WTC11 (cell line): ENCODE measurements around the gene CCNYL1. TPM values are rescaled to one million over a fixed set of nuclear protein-coding genes. Genes with fewer than 3 reads are reported as not detected.

Experiments
- ATAC-seq: fragments of 200-7000 bp; cut with Tn5 transposase; 2 replicates; pipeline ENCODE4 v1.10.0; 2021; ENCODE audit warnings: mild to moderate bottlenecking, moderate library complexity
- CTCF ChIA-PET: fragments of 300-600 bp; sonication (Branson Sonifier 250); formaldehyde crosslinking; loops from one replicate; lab custom pipeline; 2021; ENCODE audit warnings: antibody characterized with exemption; lab: Charles Lee
- POLR2A ChIA-PET: fragments of 350-600 bp; sonication (Branson Sonifier 250); formaldehyde crosslinking; loops from one replicate; lab custom pipeline; 2021; ENCODE audit warnings: antibody characterized with exemption; lab: Charles Lee
- DNase-seq: peaks from one replicate; pipeline ENCODE4 v3.0.0; 2021; ENCODE audit warnings: low spot score
- H3K27ac Mint-ChIP-seq: 2 replicates; pipeline ENCODE4 v1.8.0; 2021; ENCODE audit warnings: mixed read lengths
- H3K27me3 Mint-ChIP-seq: 2 replicates; pipeline ENCODE4 v1.8.0; 2021; ENCODE audit warnings: low read depth, mild to moderate bottlenecking, moderate library complexity, mixed read lengths
- H3K36me3 Mint-ChIP-seq: 2 replicates; pipeline ENCODE4 v1.8.0; 2021; ENCODE audit warnings: mixed read lengths
- H3K4me1 Mint-ChIP-seq: 2 replicates; pipeline ENCODE4 v1.8.0; 2022; ENCODE audit warnings: mixed read lengths
- H3K4me3 Mint-ChIP-seq: 2 replicates; pipeline ENCODE4 v1.8.0; 2021; ENCODE audit warnings: mild to moderate bottlenecking, moderate library complexity, mixed read lengths
- H3K9me3 Mint-ChIP-seq: 2 replicates; pipeline ENCODE4 v1.8.0; 2021; ENCODE audit warnings: mixed read lengths
- EMX1 ChIP-seq: fragments of 250-450 bp; sonication (Bioruptor Pico); IDR thresholded peaks from 2 replicates; pipeline ENCODE4 v1.8.0; 2021; ENCODE audit warnings: mild to moderate bottlenecking
- ETV6 ChIP-seq: sonication (generic); formaldehyde crosslinking; IDR thresholded peaks from 2 replicates; pipeline ENCODE4 v1.8.1; 2022; ENCODE audit warnings: mild to moderate bottlenecking, missing genetic modification reagents
- FOXP1 ChIP-seq: sonication (generic); formaldehyde crosslinking; IDR thresholded peaks from 2 replicates; pipeline ENCODE4 v1.8.0; 2022; ENCODE audit warnings: missing genetic modification reagents, mild to moderate bottlenecking, moderate library complexity, borderline replicate concordance
- GRHL2 ChIP-seq: fragments of 250-450 bp; sonication (Bioruptor Pico); IDR thresholded peaks from 2 replicates; pipeline ENCODE4 v1.8.0; 2022; ENCODE audit warnings: mild to moderate bottlenecking, moderate library complexity; ENCODE audit not compliant: insufficient replicate concordance, severe bottlenecking
- GTF2I ChIP-seq: fragments of 250-450 bp; sonication (Bioruptor Pico); conservative IDR thresholded peaks from 2 replicates; pipeline ENCODE4 v1.4.0; 2021; ENCODE audit warnings: mild to moderate bottlenecking
- JUN ChIP-seq: sonication (generic); formaldehyde crosslinking; IDR thresholded peaks from 2 replicates; pipeline ENCODE4 v1.8.0; 2023; ENCODE audit warnings: mild to moderate bottlenecking, missing genetic modification reagents
- MXD4 ChIP-seq: fragments of 250-450 bp; sonication (Bioruptor Pico); IDR thresholded peaks from 2 replicates; pipeline ENCODE4 v1.8.0; 2021; ENCODE audit warnings: mild to moderate bottlenecking, moderate library complexity, borderline replicate concordance
- OVOL2 ChIP-seq: fragments of 250-450 bp; sonication (Bioruptor Pico); IDR thresholded peaks from 2 replicates; pipeline ENCODE4 v1.9.0; 2021; ENCODE audit warnings: mild to moderate bottlenecking, borderline replicate concordance
- ZNF121 ChIP-seq: sonication (generic); formaldehyde crosslinking; IDR thresholded peaks from 2 replicates; pipeline ENCODE4 v1.8.0; 2023; ENCODE audit warnings: missing genetic modification reagents
- total RNA-seq: library from RNA; stranded (reverse); gene quantifications from 3 replicates; pipeline ENCODE4 v1.2.3, GENCODE V29; 2021
- TF ChIP-seq, protein P1 (sequence below): sonication (generic); formaldehyde crosslinking; IDR thresholded peaks from 2 replicates; pipeline ENCODE4 v1.8.0; 2022; ENCODE audit warnings: mild to moderate bottlenecking, missing genetic modification reagents
- TF ChIP-seq, protein P2 (sequence below): sonication (generic); formaldehyde crosslinking; IDR thresholded peaks from 2 replicates; pipeline ENCODE4 v1.8.0; 2022; ENCODE audit warnings: mild to moderate bottlenecking, missing genetic modification reagents
- TF ChIP-seq, protein P3 (sequence below): sonication (generic); formaldehyde crosslinking; IDR thresholded peaks from 2 replicates; pipeline ENCODE4 v1.8.1; 2022; ENCODE audit warnings: low read depth, missing genetic modification reagents, borderline replicate concordance
- TF ChIP-seq, protein P4 (sequence below): fragments of 250-450 bp; sonication (Bioruptor Pico); IDR thresholded peaks from 2 replicates; pipeline ENCODE4 v1.9.0; 2021; ENCODE audit warnings: moderate library complexity, mild to moderate bottlenecking, inconsistent platforms, borderline replicate concordance
- TF ChIP-seq, protein P5 (sequence below): sonication (generic); formaldehyde crosslinking; IDR thresholded peaks from 2 replicates; pipeline ENCODE4 v1.8.0; 2022; ENCODE audit warnings: missing genetic modification reagents
- TF ChIP-seq, protein P6 (sequence below): sonication (generic); formaldehyde crosslinking; IDR thresholded peaks from 2 replicates; pipeline ENCODE4 v1.8.1; 2023; ENCODE audit warnings: mild to moderate bottlenecking, missing genetic modification reagents, borderline replicate concordance
- TF ChIP-seq, protein P7 (sequence below): sonication (generic); formaldehyde crosslinking; IDR thresholded peaks from 2 replicates; pipeline ENCODE4 v1.8.1; 2022; ENCODE audit warnings: mild to moderate bottlenecking, missing genetic modification reagents, moderate library complexity, borderline replicate concordance

Gene CCNYL1
- total RNA-seq, 1 experiment from 2014 or later = 31.6 TPM

DNA sequence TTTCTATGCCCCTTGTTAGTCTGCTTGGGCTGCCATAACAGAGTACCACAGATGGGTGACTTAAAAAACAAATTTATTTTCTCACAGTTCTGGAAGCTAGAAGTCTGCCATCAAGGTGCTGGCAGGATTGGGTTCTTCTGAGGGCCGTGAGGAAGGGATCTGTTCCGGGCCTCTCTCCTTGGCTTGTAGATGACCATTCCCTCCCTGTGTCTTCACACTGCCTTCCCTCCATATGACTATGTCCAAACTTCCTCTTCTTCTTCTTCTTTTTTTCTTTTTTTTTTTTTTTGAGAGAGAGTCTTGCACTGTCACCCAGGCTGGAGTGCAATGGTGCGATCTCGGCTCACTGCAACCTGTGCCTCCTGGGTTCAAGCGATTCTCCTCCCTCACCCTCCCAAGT is 13.1 kb upstream of the CCNYL1 start:
- no peak for TF ChIP-seq GRHL2 (CRISPR knock-in tag)
- no peak for TF ChIP-seq MXD4
- TF ChIP-seq GTF2I (CRISPR knock-in tag) = no peak
- TF ChIP-seq, protein P1, sequence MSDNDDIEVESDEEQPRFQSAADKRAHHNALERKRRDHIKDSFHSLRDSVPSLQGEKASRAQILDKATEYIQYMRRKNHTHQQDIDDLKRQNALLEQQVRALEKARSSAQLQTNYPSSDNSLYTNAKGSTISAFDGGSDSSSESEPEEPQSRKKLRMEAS = no peak
- TF ChIP-seq, protein P2, sequence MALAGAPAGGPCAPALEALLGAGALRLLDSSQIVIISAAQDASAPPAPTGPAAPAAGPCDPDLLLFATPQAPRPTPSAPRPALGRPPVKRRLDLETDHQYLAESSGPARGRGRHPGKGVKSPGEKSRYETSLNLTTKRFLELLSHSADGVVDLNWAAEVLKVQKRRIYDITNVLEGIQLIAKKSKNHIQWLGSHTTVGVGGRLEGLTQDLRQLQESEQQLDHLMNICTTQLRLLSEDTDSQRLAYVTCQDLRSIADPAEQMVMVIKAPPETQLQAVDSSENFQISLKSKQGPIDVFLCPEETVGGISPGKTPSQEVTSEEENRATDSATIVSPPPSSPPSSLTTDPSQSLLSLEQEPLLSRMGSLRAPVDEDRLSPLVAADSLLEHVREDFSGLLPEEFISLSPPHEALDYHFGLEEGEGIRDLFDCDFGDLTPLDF = no peak
- TF ChIP-seq OVOL2 (CRISPR knock-in tag) = no peak
- TF ChIP-seq ZNF121 (CRISPR knock-in tag) = no peak
- no peak for TF ChIP-seq EMX1 (CRISPR knock-in tag)
- TF ChIP-seq ETV6 (CRISPR knock-in tag) = no peak
- TF ChIP-seq, protein P3, sequence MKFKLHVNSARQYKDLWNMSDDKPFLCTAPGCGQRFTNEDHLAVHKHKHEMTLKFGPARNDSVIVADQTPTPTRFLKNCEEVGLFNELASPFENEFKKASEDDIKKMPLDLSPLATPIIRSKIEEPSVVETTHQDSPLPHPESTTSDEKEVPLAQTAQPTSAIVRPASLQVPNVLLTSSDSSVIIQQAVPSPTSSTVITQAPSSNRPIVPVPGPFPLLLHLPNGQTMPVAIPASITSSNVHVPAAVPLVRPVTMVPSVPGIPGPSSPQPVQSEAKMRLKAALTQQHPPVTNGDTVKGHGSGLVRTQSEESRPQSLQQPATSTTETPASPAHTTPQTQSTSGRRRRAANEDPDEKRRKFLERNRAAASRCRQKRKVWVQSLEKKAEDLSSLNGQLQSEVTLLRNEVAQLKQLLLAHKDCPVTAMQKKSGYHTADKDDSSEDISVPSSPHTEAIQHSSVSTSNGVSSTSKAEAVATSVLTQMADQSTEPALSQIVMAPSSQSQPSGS = no peak
- TF ChIP-seq, protein P4, sequence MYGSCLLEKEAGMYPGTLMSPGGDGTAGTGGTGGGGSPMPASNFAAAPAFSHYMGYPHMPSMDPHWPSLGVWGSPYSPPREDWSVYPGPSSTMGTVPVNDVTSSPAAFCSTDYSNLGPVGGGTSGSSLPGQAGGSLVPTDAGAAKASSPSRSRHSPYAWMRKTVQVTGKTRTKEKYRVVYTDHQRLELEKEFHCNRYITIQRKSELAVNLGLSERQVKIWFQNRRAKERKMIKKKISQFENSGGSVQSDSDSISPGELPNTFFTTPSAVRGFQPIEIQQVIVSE (CRISPR knock-in tag) = no peak
- TF ChIP-seq, protein P5, sequence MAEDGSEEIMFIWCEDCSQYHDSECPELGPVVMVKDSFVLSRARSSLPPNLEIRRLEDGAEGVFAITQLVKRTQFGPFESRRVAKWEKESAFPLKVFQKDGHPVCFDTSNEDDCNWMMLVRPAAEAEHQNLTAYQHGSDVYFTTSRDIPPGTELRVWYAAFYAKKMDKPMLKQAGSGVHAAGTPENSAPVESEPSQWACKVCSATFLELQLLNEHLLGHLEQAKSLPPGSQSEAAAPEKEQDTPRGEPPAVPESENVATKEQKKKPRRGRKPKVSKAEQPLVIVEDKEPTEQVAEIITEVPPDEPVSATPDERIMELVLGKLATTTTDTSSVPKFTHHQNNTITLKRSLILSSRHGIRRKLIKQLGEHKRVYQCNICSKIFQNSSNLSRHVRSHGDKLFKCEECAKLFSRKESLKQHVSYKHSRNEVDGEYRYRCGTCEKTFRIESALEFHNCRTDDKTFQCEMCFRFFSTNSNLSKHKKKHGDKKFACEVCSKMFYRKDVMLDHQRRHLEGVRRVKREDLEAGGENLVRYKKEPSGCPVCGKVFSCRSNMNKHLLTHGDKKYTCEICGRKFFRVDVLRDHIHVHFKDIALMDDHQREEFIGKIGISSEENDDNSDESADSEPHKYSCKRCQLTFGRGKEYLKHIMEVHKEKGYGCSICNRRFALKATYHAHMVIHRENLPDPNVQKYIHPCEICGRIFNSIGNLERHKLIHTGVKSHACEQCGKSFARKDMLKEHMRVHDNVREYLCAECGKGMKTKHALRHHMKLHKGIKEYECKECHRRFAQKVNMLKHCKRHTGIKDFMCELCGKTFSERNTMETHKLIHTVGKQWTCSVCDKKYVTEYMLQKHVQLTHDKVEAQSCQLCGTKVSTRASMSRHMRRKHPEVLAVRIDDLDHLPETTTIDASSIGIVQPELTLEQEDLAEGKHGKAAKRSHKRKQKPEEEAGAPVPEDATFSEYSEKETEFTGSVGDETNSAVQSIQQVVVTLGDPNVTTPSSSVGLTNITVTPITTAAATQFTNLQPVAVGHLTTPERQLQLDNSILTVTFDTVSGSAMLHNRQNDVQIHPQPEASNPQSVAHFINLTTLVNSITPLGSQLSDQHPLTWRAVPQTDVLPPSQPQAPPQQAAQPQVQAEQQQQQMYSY = no peak
- TF ChIP-seq FOXP1 (CRISPR knock-in tag) = no peak
- H3K4me1 Mint-ChIP-seq = no peaks in the 10 kb centered on the region
- ChIA-PET POLR2A (no interaction called here), CTCF (no interaction called here)
- H3K4me3 Mint-ChIP-seq = no peak overlapping the region
- no peaks in the 10 kb centered on the region for H3K27me3 Mint-ChIP-seq
- no peaks in the 10 kb centered on the region for H3K36me3 Mint-ChIP-seq
- ATAC-seq (no peak), DNase-seq (no peak)
- H3K27ac Mint-ChIP-seq = no peak overlapping the region
- 0 out of 2 replicates have a peak, but pooled peaks cover 4% of the 10 kb centered on the region for H3K9me3 Mint-ChIP-seq

DNA sequence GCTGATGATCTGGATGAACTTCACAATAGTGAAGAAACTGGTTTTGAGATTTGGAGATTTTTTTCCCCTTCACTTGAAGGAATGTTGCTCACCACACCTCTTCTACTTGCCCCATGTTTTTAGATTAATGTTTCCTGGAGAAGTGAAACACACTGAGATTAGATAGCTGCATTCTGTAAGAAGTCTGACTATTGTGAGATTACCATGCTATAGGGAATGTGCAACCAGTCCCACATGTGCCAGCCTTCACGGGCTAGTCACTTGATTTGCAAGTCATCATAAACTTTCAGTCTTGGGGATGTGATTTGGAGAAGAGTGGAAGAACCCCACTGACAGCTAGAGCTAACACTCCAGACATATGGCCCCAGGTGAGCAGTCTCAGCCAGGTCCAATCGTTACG is 7.4 kb upstream of the CCNYL1 start:
- no peaks in the 10 kb centered on the region for H3K27me3 Mint-ChIP-seq
- TF ChIP-seq, protein P6, sequence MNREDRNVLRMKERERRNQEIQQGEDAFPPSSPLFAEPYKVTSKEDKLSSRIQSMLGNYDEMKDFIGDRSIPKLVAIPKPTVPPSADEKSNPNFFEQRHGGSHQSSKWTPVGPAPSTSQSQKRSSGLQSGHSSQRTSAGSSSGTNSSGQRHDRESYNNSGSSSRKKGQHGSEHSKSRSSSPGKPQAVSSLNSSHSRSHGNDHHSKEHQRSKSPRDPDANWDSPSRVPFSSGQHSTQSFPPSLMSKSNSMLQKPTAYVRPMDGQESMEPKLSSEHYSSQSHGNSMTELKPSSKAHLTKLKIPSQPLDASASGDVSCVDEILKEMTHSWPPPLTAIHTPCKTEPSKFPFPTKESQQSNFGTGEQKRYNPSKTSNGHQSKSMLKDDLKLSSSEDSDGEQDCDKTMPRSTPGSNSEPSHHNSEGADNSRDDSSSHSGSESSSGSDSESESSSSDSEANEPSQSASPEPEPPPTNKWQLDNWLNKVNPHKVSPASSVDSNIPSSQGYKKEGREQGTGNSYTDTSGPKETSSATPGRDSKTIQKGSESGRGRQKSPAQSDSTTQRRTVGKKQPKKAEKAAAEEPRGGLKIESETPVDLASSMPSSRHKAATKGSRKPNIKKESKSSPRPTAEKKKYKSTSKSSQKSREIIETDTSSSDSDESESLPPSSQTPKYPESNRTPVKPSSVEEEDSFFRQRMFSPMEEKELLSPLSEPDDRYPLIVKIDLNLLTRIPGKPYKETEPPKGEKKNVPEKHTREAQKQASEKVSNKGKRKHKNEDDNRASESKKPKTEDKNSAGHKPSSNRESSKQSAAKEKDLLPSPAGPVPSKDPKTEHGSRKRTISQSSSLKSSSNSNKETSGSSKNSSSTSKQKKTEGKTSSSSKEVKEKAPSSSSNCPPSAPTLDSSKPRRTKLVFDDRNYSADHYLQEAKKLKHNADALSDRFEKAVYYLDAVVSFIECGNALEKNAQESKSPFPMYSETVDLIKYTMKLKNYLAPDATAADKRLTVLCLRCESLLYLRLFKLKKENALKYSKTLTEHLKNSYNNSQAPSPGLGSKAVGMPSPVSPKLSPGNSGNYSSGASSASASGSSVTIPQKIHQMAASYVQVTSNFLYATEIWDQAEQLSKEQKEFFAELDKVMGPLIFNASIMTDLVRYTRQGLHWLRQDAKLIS (CRISPR knock-in tag) = no peak
- TF ChIP-seq, protein P7, sequence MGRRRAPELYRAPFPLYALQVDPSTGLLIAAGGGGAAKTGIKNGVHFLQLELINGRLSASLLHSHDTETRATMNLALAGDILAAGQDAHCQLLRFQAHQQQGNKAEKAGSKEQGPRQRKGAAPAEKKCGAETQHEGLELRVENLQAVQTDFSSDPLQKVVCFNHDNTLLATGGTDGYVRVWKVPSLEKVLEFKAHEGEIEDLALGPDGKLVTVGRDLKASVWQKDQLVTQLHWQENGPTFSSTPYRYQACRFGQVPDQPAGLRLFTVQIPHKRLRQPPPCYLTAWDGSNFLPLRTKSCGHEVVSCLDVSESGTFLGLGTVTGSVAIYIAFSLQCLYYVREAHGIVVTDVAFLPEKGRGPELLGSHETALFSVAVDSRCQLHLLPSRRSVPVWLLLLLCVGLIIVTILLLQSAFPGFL (CRISPR knock-in tag) = no peak
- no peak for TF ChIP-seq JUN (CRISPR knock-in tag)
- TF ChIP-seq, protein P5 = no peak
- TF ChIP-seq GTF2I (CRISPR knock-in tag) = no peak

More for the DNA sequence above, 7.4 kb upstream of the CCNYL1 start:
- H3K27ac Mint-ChIP-seq = no peak overlapping the region
- ATAC-seq = no peak
- no peak for DNase-seq
- H3K4me1 Mint-ChIP-seq = peaks cover 9% of the 10 kb centered on the region
- no peaks in the 10 kb centered on the region for H3K9me3 Mint-ChIP-seq
- no peak overlapping the region for H3K4me3 Mint-ChIP-seq
- CTCF ChIA-PET = interaction anchor here (0.5 to 2.0 kb wide), 4 partner anchors 11 to 336 kb away, joined by 3 to 22 read pairs (median 5); no protein-coding TSS in a partner anchor
- no peaks in the 10 kb centered on the region for H3K36me3 Mint-ChIP-seq
- POLR2A ChIA-PET = interaction anchor here (0.6 kb wide), 2 partner anchors 12 to 129 kb away, joined by 3 to 5 read pairs; no protein-coding TSS in a partner anchor
